A549 (cell line): ENCODE data around the gene DNM3. TPM values are rescaled to one million over a fixed set of nuclear protein-coding genes. Genes with fewer than 3 reads are reported as not detected.

ENCODE experiments used
- ATAC-seq, 2 experiments: fragments of 200-7000 bp in 1 of 2; fragments of >200 bp in 1 of 2; cut with Nextera tagmentation in 1 of 2; cut with Tn5 transposase in 1 of 2; 3 replicates each; pipeline versions ENCODE4 v1.8.0 to v1.9.1; 2018 to 2020; ENCODE audit warnings: mild to moderate bottlenecking in 1 of 2, moderate library complexity in 1 of 2
- CTCF ChIA-PET: fragments of 300-600 bp; sonication (Branson Sonifier 250); formaldehyde crosslinking; extraction: SDS; loops from one replicate; lab custom pipeline; 2021; ENCODE audit warnings: antibody characterized with exemption, inconsistent platforms; lab: Yijun Ruan, JAX
- POLR2A ChIA-PET: fragments of 350-600 bp; formaldehyde crosslinking; extraction: SDS; loops from one replicate; lab custom pipeline; 2021; ENCODE audit warnings: antibody characterized with exemption, inconsistent platforms; lab: Yijun Ruan, JAX
- DNase-seq, 2 experiments: peaks; one replicate each; pipeline versions ENCODE4 v3.0.0 to v3.0.0-alpha.2; 2011 to 2016; ENCODE audit warnings: low read depth in 1 of 2, low spot score in 1 of 2
- FAIRE-seq: peaks from 2 replicates; lab custom pipeline; 2011; peaks lifted over from hg19 to GRCh38; lab: Jason Lieb, UNC
- H3K27ac ChIP-seq, 2 experiments: fragments of >200 bp; sonication (Bioruptor Twin); formaldehyde crosslinking; 3 replicates each; pipeline ENCODE4 v1.5.1; 2016 to 2017
- H3K4me1 ChIP-seq: fragments of >200 bp; sonication (Bioruptor Twin); formaldehyde crosslinking; 3 replicates; pipeline ENCODE4 v1.6.1; 2016
- H3K4me2 ChIP-seq: fragments of >200 bp; sonication (Bioruptor Twin); formaldehyde crosslinking; 3 replicates; pipeline ENCODE4 v1.6.1; 2016
- H3K4me3 ChIP-seq: fragments of >200 bp; sonication (Bioruptor Twin); formaldehyde crosslinking; 3 replicates; pipeline ENCODE4 v1.5.1; 2016
- H3K9me3 ChIP-seq: fragments of >200 bp; sonication (Bioruptor Twin); formaldehyde crosslinking; 3 replicates; pipeline ENCODE4 v1.6.1; 2016
- CBX2 ChIP-seq: fragments of 200-600 bp; sonication (generic); IDR thresholded peaks from 2 replicates; pipeline ENCODE4 v1.6.1; 2016; ENCODE audit warnings: low read depth, mild to moderate bottlenecking, borderline replicate concordance
- CEBPB ChIP-seq, 2 experiments: fragments of >200 bp in 1 of 2; sonication (Bioruptor Twin) in 1 of 2; formaldehyde crosslinking in 1 of 2; IDR thresholded peaks; 2 replicates each; pipeline ENCODE4 v1.6.1; 2012 to 2016
- EHF ChIP-seq: fragments of 250-450 bp; sonication (Bioruptor Pico); IDR thresholded peaks from 2 replicates; pipeline ENCODE4 v1.5.0; 2020; ENCODE audit warnings: mild to moderate bottlenecking
- EP300 ChIP-seq, 2 experiments: fragments of >200 bp; sonication (Bioruptor Twin); formaldehyde crosslinking; IDR thresholded peaks; 2 replicates in 1 of 2; 3 replicates in 1 of 2; pipeline ENCODE4 v1.6.1; 2016 to 2017
- ESRRA ChIP-seq: fragments of 150-350 bp; IDR thresholded peaks from 2 replicates; pipeline ENCODE4 v1.6.1; 2014; ENCODE audit warnings: mild to moderate bottlenecking, low read length, borderline replicate concordance
- FOSB ChIP-seq: fragments of 250-450 bp; sonication (Bioruptor Pico); IDR thresholded peaks from 2 replicates; pipeline ENCODE4 v1.5.0; 2020; ENCODE audit warnings: mild to moderate bottlenecking, moderate library complexity
- FOXS1 ChIP-seq: fragments of 250-450 bp; sonication (Bioruptor Pico); IDR thresholded peaks from 2 replicates; pipeline ENCODE4 v1.5.0; 2020; ENCODE audit warnings: mild to moderate bottlenecking, moderate library complexity
- HOXB5 ChIP-seq: fragments of 250-450 bp; sonication (Bioruptor Pico); IDR thresholded peaks from 2 replicates; pipeline ENCODE4 v1.5.0; 2020; ENCODE audit warnings: mild to moderate bottlenecking, moderate library complexity
- KDM1A ChIP-seq: fragments of 200-600 bp; sonication (generic); IDR thresholded peaks from 2 replicates; pipeline ENCODE4 v1.6.1; 2016; ENCODE audit warnings: low read depth, mild to moderate bottlenecking
- MAFK ChIP-seq: fragments of 450-650 bp; IDR thresholded peaks from 2 replicates; pipeline ENCODE4 v1.6.1; 2014; ENCODE audit not compliant: partially characterized antibody
- MYC ChIP-seq: IDR thresholded peaks from 2 replicates; pipeline ENCODE4 v1.6.1; 2012; ENCODE audit warnings: mild to moderate bottlenecking, inconsistent platforms, low read length, improper control_type of control experiment, borderline replicate concordance
- NFE2L2 ChIP-seq: fragments of 150-350 bp; conservative IDR thresholded peaks from 2 replicates; pipeline ENCODE4 v1.6.1; 2014; ENCODE audit warnings: low read length
- NPAS2 ChIP-seq: fragments of 250-450 bp; sonication (Bioruptor Pico); IDR thresholded peaks from 2 replicates; pipeline ENCODE4 v1.8.0; 2022; ENCODE audit warnings: mild to moderate bottlenecking, moderate library complexity, borderline replicate concordance
- POLR2A ChIP-seq: IDR thresholded peaks from 2 replicates; pipeline ENCODE4 v1.6.1; 2012; ENCODE audit warnings: mild to moderate bottlenecking, low read length
- POLR2AphosphoS2 ChIP-seq: conservative IDR thresholded peaks from 2 replicates; pipeline ENCODE4 v1.6.1; 2012; ENCODE audit warnings: low read length, improper control_type of control experiment, inconsistent platforms
- REST ChIP-seq: fragments of 200-600 bp; sonication (generic); IDR thresholded peaks from 2 replicates; pipeline ENCODE4 v1.6.1; 2016; ENCODE audit warnings: antibody characterized with exemption, mild to moderate bottlenecking, moderate library complexity
- RFX5 ChIP-seq: fragments of 450-650 bp; IDR thresholded peaks from 2 replicates; pipeline ENCODE4 v1.7.1; 2014; ENCODE audit warnings: antibody characterized with exemption, mild to moderate bottlenecking, moderate library complexity
- RNF2 ChIP-seq: fragments of 200-600 bp; sonication (generic); IDR thresholded peaks from 2 replicates; pipeline ENCODE4 v1.6.1; 2016; ENCODE audit warnings: low read depth, mild to moderate bottlenecking, antibody characterized with exemption, moderate library complexity, borderline replicate concordance
- SREBF2 ChIP-seq: fragments of 450-650 bp; IDR thresholded peaks from 2 replicates; pipeline ENCODE4 v1.6.1; 2014; ENCODE audit warnings: mild to moderate bottlenecking, moderate library complexity
- ZFP36 ChIP-seq: fragments of 450-650 bp; IDR thresholded peaks from 2 replicates; pipeline ENCODE4 v1.6.1; 2014; ENCODE audit warnings: borderline replicate concordance; ENCODE audit not compliant: partially characterized antibody
- ZSCAN20 ChIP-seq: fragments of 250-450 bp; sonication (Bioruptor Pico); IDR thresholded peaks from 2 replicates; pipeline ENCODE4 v1.8.0; 2022; ENCODE audit warnings: mild to moderate bottlenecking, moderate library complexity
- WGBS: methylation state at CpG from one replicate; pipeline ENCODE4 v1.1.6; 2017; ENCODE audit errors: missing lambda C conversion rate; 5-methylcytosine and 5-hydroxymethylcytosine counted together
- polyA plus RNA-seq, 4 experiments: library from polyadenylated mRNA; depleted of rRNA in 3 of 4; stranded (reverse); fragments of >200 nt; fragmentation: RNase III in 1 of 4; extraction: RNeasy Plus Mini Kit Qiagen cat#74134 plus additional on column Dnase treatment in 1 of 4; gene quantifications; 2 replicates in 3 of 4; 3 replicates in 1 of 4; pipeline ENCODE4 v1.2.3, GENCODE V29; 2011 to 2017
- TF ChIP-seq, protein P1 (sequence below): fragments of >200 bp; sonication (Bioruptor Twin); formaldehyde crosslinking; IDR thresholded peaks from 3 replicates; pipeline ENCODE4 v1.5.1; 2016
- TF ChIP-seq, protein P2 (sequence below): IDR thresholded peaks from 2 replicates; pipeline ENCODE4 v1.6.1; 2012
- TF ChIP-seq, protein P3 (sequence below): fragments of 450-650 bp; IDR thresholded peaks from 2 replicates; pipeline ENCODE4 v1.6.1; 2014; ENCODE audit warnings: antibody characterized with exemption
- TF ChIP-seq, protein P4 (sequence below): IDR thresholded peaks from 2 replicates; pipeline ENCODE4 v1.6.1; 2012; ENCODE audit warnings: low read depth, borderline replicate concordance

DNM3 gene
- polyA plus RNA-seq, 2 of the 4 experiments (the other 2 are of a cell fraction): 0.57 to 1.5 TPM

DNA sequence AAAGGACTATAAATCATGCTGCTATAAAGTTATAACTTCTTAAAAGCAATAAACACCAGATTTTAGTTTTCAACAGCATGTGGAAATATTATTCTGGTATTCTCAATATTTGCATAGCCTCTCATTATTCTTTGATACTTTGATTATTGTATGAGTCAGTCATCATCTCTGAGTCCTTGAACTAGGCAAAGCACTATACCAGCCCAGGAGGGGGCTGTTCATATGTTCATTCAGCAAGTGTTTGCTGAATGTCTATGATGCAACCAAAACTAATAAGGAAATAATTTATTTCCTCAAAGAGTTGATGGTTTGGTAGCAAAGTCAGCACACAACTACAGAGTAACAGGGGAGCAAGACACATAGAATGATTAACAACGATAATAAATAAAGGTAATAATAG lies 403.6 kb downstream of the DNM3 start:
- no peak for FAIRE-seq
- no peak for TF ChIP-seq FOSB (CRISPR knock-in tag)
- no peak for TF ChIP-seq NPAS2 (CRISPR knock-in tag)
- no peak for TF ChIP-seq RNF2
- TF ChIP-seq ZSCAN20: no peak
- TF ChIP-seq NFE2L2: no peak
- TF ChIP-seq MAFK: no peak
- TF ChIP-seq EP300 (IDR thresholded peaks at IDR 0.05): no peak
- ATAC-seq: no peak
- DNase-seq: no peak
- no peak overlapping the region for H3K4me3 ChIP-seq
- POLR2A ChIA-PET: no interaction called here
- H3K27ac ChIP-seq: no peak overlapping the region
- CTCF ChIA-PET: no interaction called here
- 86% methylated on average over 1 of the region's 1 CpG for WGBS
- H3K4me2 ChIP-seq: no peak overlapping the region
- no peaks in the 10 kb centered on the region for H3K9me3 ChIP-seq
- no peaks in the 10 kb centered on the region for H3K4me1 ChIP-seq

- TF ChIP-seq POLR2AphosphoS2 (no peak), FOXS1 (no peak), HOXB5 (no peak), NPAS2 (CRISPR knock-in tag) (no peak), KDM1A (no peak), EP300 (IDR thresholded peaks at IDR 0.05) (no peak), ESRRA (no peak), RFX5 (no peak), SREBF2 (no peak), CBX2 (no peak), CEBPB (IDR thresholded peaks at IDR 0.05) (no peak), ZSCAN20 (no peak)
- TF ChIP-seq, protein P1, sequence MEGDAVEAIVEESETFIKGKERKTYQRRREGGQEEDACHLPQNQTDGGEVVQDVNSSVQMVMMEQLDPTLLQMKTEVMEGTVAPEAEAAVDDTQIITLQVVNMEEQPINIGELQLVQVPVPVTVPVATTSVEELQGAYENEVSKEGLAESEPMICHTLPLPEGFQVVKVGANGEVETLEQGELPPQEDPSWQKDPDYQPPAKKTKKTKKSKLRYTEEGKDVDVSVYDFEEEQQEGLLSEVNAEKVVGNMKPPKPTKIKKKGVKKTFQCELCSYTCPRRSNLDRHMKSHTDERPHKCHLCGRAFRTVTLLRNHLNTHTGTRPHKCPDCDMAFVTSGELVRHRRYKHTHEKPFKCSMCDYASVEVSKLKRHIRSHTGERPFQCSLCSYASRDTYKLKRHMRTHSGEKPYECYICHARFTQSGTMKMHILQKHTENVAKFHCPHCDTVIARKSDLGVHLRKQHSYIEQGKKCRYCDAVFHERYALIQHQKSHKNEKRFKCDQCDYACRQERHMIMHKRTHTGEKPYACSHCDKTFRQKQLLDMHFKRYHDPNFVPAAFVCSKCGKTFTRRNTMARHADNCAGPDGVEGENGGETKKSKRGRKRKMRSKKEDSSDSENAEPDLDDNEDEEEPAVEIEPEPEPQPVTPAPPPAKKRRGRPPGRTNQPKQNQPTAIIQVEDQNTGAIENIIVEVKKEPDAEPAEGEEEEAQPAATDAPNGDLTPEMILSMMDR: no peak
- TF ChIP-seq, protein P2, sequence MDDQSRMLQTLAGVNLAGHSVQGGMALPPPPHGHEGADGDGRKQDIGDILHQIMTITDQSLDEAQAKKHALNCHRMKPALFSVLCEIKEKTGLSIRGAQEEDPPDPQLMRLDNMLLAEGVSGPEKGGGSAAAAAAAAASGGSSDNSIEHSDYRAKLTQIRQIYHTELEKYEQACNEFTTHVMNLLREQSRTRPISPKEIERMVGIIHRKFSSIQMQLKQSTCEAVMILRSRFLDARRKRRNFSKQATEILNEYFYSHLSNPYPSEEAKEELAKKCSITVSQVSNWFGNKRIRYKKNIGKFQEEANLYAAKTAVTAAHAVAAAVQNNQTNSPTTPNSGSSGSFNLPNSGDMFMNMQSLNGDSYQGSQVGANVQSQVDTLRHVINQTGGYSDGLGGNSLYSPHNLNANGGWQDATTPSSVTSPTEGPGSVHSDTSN: no peak
- TF ChIP-seq, protein P3, sequence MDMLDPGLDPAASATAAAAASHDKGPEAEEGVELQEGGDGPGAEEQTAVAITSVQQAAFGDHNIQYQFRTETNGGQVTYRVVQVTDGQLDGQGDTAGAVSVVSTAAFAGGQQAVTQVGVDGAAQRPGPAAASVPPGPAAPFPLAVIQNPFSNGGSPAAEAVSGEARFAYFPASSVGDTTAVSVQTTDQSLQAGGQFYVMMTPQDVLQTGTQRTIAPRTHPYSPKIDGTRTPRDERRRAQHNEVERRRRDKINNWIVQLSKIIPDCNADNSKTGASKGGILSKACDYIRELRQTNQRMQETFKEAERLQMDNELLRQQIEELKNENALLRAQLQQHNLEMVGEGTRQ: no peak
- DNase-seq (no peak), FAIRE-seq (no peak), ATAC-seq (no peak)
- H3K9me3 ChIP-seq: no peaks in the 10 kb centered on the region
- POLR2A ChIA-PET: no interaction called here
- H3K4me3 ChIP-seq: no peak overlapping the region
- 71% methylated on average over 3 of the region's 3 CpGs for WGBS
- CTCF ChIA-PET: interaction anchor here (0.5 kb wide), 1 partner anchor 25 kb away, joined by 5 read pairs; no protein-coding TSS in a partner anchor
- H3K4me2 ChIP-seq: no peak overlapping the region
- H3K4me1 ChIP-seq: no peaks in the 10 kb centered on the region
- H3K27ac ChIP-seq: no peak overlapping the region
Measured at GRCh38 chr1:172245788-172246187, 404.5 kb downstream of the DNM3 start.

GRCh38 chr1:172246521-172247390 lies 405.5 kb downstream of the DNM3 start:
- ATAC-seq (no peak), DNase-seq (no peak), FAIRE-seq (no peak)
- Histone ChIP-seq H3K9me3 (no peaks in the 10 kb centered on the region), H3K27ac (no peak overlapping the region), H3K4me3 (no peak overlapping the region), H3K4me1 (no peaks in the 10 kb centered on the region), H3K4me2 (no peak overlapping the region)
- POLR2A ChIA-PET: no interaction called here
- CTCF ChIA-PET: no interaction called here
- 82% methylated on average over 8 of the region's 8 CpGs for WGBS
- no peak for TF ChIP-seq POLR2A
- TF ChIP-seq, protein P4, sequence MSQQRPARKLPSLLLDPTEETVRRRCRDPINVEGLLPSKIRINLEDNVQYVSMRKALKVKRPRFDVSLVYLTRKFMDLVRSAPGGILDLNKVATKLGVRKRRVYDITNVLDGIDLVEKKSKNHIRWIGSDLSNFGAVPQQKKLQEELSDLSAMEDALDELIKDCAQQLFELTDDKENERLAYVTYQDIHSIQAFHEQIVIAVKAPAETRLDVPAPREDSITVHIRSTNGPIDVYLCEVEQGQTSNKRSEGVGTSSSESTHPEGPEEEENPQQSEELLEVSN: no peak
- no peak for TF ChIP-seq MYC
- TF ChIP-seq ZFP36: no peak
- no peak for TF ChIP-seq REST
- TF ChIP-seq EHF (CRISPR knock-in tag): no peak
- TF ChIP-seq, protein P2: no peak
